NT2/D1 (cell line): ENCODE data around the gene RALGPS2.

Source experiments
- SUZ12 ChIP-seq: IDR thresholded peaks from 2 replicates; pipeline ENCODE4 v1.6.1; 2011; ENCODE audit not compliant: insufficient read length, insufficient read depth; ENCODE audit errors: extremely low read depth
- YY1 ChIP-seq: IDR thresholded peaks from 2 replicates; pipeline ENCODE4 v1.6.1; 2011; ENCODE audit not compliant: insufficient read length, insufficient read depth
- ZNF274 ChIP-seq: IDR thresholded peaks from 2 replicates; pipeline ENCODE4 v1.6.1; 2011; ENCODE audit warnings: mild to moderate bottlenecking, low read depth, low read length

- TF ChIP-seq SUZ12, result no peak
- no peak for TF ChIP-seq ZNF274
- no peak for TF ChIP-seq YY1
Observed at GRCh38 chr1:178886551-178886950, 161.5 kb downstream of the RALGPS2 start.
